Renal cortex interstitium (tissue), 11 donors: Measurements from ENCODE around the gene FRAS1. TPM values are rescaled to one million over a fixed set of nuclear protein-coding genes. Genes with fewer than 3 reads are reported as not detected.
"Not testable (repeated sequence)": the region's sequence is repeated elsewhere in the genome, so short reads cannot be mapped to it uniquely, and the experiment has no call there.

Experiments
- DNase-seq, 11 donors: peaks; one replicate each; pipeline ENCODE4 v3.0.0-alpha.2; 2013; ENCODE audit warnings: low read depth in 9 of 11, low spot score in 4 of 11; ENCODE audit errors: extremely low read depth in 1 of 11
- polyA plus RNA-seq, 3 donors: library from polyadenylated mRNA; unstranded; fragments of 120-200 nt; gene quantifications; one replicate each; pipeline ENCODE4 v1.2.1, GENCODE V29; 2013; ENCODE audit not compliant: insufficient read length in 3 of 3

Gene FRAS1
- polyA plus RNA-seq, 3 donors = 79.1 to 92.9 (median 84.9) TPM

DNA sequence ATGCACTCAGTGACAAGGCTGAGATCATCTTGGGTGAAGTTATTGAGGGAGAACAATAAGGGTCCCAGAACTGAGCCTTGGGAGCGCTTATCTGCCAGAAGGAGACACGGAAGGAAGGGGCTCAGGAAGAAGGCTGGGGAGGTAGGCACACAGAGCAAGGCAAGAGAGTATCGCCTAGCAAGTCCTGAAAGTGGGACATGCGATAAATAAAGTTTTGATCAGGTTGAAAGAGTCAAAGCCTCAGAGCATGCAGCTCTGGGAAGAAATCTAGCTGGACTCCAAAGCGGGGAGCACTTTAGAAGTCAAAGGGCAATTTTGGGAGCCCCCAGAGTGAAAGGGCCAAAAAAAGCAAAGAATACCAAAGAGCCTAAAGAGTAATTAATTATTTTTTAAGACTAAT, 476.7 kb downstream of the FRAS1 start:
- no peak for DNase-seq

DNA sequence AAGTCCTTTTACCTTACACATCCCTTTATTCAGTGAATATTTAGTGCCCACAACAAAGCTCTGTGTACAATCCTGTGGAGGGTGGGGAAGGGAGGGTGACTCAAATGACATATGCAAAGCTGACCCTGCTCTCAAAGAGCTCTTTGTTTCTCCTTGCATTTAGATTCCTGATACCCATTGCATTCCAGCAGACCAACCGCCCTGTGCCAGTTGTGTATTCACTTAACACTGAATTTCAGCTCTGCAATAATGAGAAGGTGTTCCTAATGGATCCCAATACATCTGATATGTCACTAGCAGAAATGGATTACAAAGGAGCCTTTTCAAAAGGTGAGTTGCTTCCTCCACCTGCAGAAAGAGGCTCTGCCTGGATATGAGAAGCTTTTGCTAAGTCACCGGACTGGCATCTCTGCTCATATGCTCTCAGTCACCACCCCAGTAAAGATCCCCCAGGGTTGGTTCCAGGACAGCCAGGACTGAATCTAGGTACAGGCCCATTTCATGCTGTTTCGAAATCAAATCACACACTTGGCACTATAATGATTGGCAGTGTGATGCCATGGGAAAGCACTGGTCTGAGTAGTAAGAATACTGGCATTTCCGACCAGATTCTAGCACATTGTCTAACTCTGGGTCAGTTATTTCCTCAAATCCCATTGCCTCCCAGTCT, 477.3 kb downstream of the FRAS1 start:
- DNase-seq = peak in 1 of 11 donors; percentile 5

DNA sequence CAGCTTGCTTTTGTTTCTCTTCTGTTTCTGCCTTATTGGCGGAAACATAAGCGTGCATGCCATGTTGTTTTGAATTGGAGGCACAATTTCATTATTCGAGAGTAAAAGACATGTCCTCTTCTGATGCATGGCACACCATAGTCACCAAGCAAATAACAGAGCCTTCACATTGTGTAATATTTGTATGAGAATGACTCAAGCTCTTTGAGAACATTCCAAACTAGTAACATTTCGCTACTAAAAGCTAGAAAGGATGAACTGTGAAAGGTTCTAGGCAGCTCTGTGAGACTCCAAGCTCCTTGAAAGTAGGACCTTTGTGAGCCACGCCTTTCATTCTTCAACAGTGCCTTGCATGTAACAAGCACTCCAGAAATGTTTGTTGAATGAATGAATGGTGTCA, 485.2 kb downstream of the FRAS1 start:
- DNase-seq = no peak

GRCh38 chr4:78543424-78544125, 486.5 kb downstream of the FRAS1 start:
- DNase-seq = no peak

DNA sequence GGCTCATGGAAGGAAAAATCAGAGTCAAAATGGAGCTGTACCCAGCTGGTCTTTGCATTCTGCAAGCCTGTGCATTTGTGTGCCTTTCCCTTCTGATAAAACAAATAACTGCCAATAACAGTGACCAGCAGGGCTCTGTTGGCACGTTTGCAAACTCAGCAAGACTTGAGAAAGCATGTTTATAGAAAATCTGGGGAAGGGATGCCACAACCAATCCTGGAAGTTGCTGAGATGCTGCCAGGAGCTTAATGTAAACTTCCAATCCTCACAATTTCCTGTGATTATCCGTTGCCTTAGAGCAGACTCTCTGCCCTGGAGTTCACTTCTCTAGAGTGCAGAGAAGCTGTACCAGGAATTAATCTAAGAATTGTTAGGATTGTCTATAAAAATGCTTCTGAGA, 487.6 kb downstream of the FRAS1 start:
- no peak for DNase-seq

- DNase-seq = no peak
These were observed 488.4 kb downstream of the FRAS1 start for GRCh38 chr4:78545275-78546246.

GRCh38 chr4:78547899-78548298, 490.8 kb downstream of the FRAS1 start:
- DNase-seq = not testable (repeated sequence)

DNA sequence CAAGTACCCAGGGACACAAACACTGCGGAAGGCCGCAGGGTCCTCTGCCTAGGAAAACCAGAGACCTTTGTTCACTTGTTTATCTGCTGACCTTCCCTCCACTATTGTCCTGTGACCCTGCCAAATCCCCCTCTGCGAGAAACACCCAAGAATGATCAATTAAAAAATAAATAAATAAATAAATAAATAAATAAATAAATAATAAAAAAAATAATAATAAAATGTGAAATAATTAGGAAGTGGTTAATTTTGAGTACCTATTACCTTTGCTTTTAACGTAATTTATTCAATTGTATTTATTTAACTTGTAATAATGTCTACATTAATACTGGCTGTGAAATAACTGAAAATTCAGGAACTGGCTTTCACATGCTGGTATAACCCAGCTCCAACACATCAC, 491.8 kb downstream of the FRAS1 start:
- not testable (repeated sequence) for DNase-seq

DNA sequence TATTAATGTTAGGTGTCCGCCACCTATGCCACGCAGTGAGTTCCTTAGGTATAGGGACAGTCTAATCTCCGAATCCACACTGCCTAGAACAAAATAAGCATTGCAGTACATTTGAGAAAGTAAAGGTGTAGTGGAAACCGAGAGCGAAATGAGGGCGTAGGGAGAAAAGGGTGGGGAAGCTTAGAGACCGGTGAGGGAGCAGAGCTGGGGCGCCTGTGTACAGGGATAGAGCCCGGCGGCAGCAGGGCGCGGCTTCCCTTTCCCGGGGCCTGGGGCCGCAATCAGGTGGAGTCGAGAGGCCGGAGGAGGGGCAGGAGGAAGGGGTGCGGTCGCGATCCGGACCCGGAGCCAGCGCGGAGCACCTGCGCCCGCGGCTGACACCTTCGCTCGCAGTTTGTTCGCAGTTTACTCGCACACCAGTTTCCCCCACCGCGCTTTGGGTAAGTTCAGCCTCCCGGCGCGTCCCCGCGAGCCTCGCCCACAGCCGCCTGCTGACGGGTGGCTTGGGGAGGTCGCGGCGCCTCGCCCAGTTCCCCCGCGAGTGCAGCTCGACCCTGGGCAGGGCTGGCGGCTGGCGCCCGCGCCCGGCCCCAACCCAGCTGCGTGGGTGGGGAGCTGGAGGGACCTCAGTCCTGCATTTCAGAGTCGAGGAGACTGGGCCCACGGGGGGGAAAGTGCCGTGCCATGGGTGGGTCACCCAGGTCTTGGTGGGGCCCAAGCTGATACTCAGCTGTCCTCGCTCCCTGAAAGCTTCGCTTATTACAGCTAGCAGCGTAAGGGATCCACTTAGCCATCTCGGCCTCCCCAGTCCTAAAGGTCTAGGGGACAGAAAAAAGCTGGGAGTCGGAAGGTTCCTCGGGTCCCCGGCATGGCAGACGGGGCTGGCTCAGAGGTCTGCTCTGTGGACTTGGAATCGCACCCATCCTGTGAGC, 494.6 kb downstream of the FRAS1 start, which contains the start of gene ANXA3:
TSS of gene ANXA3 (plus strand) at position 351 of the 932 bp plus-strand sequence. CDS start 2,704 bp downstream, outside the sequence.
- DNase-seq = no peak

GRCh38 chr4:78552389-78553042, 495.4 kb downstream of the FRAS1 start:
- peak in 2 of 11 donors; percentile 49 to 67 for DNase-seq

GRCh38 chr4:78553043-78553396, 495.9 kb downstream of the FRAS1 start:
- DNase-seq = no peak

GRCh38 chr4:78553529-78554060, 496.5 kb downstream of the FRAS1 start:
- no peak for DNase-seq

DNA sequence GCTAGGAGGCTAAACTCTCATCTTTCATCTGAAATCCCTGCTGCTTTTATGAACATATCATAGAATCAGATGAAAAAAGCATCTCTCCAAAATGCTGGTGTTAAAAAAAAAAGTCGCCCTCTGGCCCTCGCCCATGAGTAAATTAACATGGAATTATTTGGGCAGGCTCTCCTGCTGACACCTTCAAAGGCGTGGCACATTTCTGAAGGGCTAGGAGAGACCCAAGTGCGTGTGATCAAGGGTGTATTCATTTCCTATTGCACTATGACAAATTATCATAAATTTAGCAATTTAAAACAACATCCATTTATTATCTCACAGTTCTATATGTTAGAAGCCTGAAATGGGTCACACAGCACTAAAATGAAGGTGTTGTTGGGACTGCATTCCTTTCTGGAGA, 499.5 kb downstream of the FRAS1 start:
- no peak for DNase-seq

DNA sequence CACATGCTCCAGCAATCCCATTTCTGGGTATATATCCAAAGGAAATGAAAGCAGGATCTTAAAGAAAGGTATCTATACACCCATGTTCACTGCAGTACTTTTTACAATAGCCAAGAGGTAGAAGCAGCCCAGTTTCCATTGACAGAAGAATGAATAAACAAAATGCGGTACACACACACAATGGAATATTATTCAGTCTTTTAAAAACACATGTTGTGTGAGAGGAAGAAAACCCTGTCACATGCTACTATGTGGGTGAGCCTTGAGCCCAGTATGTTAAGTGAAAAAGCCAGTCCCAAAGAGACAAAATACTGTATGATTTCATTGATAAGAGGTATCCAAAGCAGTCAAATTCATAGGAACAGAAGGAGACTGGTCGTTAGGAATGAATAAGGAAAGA, 500.7 kb downstream of the FRAS1 start:
- DNase-seq = no peak

GRCh38 chr4:78558410-78558809, 501.3 kb downstream of the FRAS1 start:
- DNase-seq = no peak

DNA sequence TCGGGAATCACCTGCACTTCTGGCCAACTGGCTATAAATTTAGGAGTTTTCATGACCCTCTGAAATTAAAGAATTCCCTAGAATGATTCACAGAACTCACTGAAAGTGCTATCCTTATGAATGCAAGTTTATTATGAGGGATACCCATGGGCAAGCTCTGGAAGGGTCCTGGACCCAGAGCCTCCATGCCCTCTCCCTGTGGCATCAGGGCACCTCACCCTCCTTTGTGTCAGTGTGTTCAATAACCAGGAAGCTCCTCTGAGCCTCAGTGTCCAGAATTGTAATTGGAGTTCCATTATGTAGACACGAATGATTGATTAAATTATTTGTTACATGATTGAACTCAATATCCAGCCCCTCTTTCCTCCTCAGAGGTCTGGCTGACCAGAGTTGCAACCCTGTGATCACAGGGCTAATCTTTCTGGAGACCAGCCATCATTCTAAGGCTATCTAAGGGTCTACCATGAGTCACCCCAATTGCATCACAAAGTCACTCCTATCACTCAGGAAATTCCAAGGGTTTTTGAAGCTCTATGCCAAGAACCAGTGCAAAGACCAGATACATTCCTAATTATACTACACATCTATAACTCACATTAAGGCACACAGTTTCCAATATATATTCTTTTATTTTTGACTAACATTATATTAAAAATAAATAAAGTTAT, 503.3 kb downstream of the FRAS1 start:
- DNase-seq = no peak

GRCh38 chr4:78561677-78562076, 504.6 kb downstream of the FRAS1 start:
- DNase-seq = no peak
